GM23338 (cell line): Measurements from ENCODE around the gene ADAM15. TPM values are rescaled to one million over a fixed set of nuclear protein-coding genes. Genes with fewer than 3 reads are reported as not detected.

ENCODE experiments used
- ATAC-seq: fragments of 200-7000 bp; cut with Tn5 transposase; 3 replicates; pipeline ENCODE4 v1.9.1; 2020
- DNase-seq: peaks from one replicate; pipeline ENCODE4 v3.0.0-alpha.2; 2015; ENCODE audit warnings: low spot score
- H2AFZ ChIP-seq: fragments of 200-600 bp; sonication (generic); 2 replicates; pipeline ENCODE4 v1.8.0; 2016; ENCODE audit warnings: antibody characterized with exemption, mild to moderate bottlenecking, moderate library complexity
- H3F3A ChIP-seq: fragments of 200-600 bp; sonication (generic); replicated peaks from 2 replicates; pipeline ENCODE4 v1.8.0; 2017; ENCODE audit warnings: antibody characterized with exemption, mixed run types, low read depth
- H3K27ac ChIP-seq: fragments of 200-600 bp; sonication (generic); 2 replicates; pipeline ENCODE4 v1.6.1; 2016; ENCODE audit warnings: low read depth
- H3K27me3 ChIP-seq: fragments of 200-600 bp; sonication (generic); 2 replicates; pipeline ENCODE4 v1.8.0; 2016; ENCODE audit warnings: mild to moderate bottlenecking, mixed run types, moderate library complexity; ENCODE audit not compliant: insufficient read depth
- H3K36me3 ChIP-seq: fragments of 200-600 bp; sonication (generic); 2 replicates; pipeline ENCODE4 v1.8.0; 2016; ENCODE audit warnings: mild to moderate bottlenecking; ENCODE audit not compliant: insufficient read depth
- H3K4me1 ChIP-seq: fragments of 200-600 bp; sonication (generic); 2 replicates; pipeline ENCODE4 v1.8.0; 2016; ENCODE audit warnings: mild to moderate bottlenecking, moderate library complexity; ENCODE audit not compliant: insufficient read depth
- H3K4me2 ChIP-seq: fragments of 200-600 bp; sonication (generic); 2 replicates; pipeline ENCODE4 v1.7.1; 2017; ENCODE audit warnings: mixed run types
- H3K4me3 ChIP-seq: fragments of 200-600 bp; sonication (generic); 2 replicates; pipeline ENCODE4 v1.6.1; 2016; ENCODE audit warnings: mixed run types
- H3K79me2 ChIP-seq: fragments of 200-600 bp; sonication (generic); replicated peaks from 2 replicates; pipeline ENCODE4 v1.8.0; 2017; ENCODE audit warnings: mild to moderate bottlenecking; ENCODE audit not compliant: insufficient read depth
- H3K9me2 ChIP-seq: fragments of 200-600 bp; sonication (generic); 2 replicates; pipeline ENCODE4 v1.8.0; 2017; ENCODE audit not compliant: insufficient read depth
- H4K20me1 ChIP-seq: fragments of 200-600 bp; sonication (generic); replicated peaks from 2 replicates; pipeline ENCODE4 v1.8.0; 2017; ENCODE audit warnings: mild to moderate bottlenecking; ENCODE audit not compliant: insufficient read depth
- H3K27ac Mint-ChIP-seq: 2 replicates; pipeline ENCODE4 v1.8.0; 2020; ENCODE audit warnings: inconsistent platforms, mild to moderate bottlenecking, moderate library complexity, mixed read lengths
- H3K27me3 Mint-ChIP-seq: 3 replicates; pipeline ENCODE4 v1.8.0; 2022; ENCODE audit warnings: low read depth, mild to moderate bottlenecking, moderate library complexity, mixed read lengths, inconsistent platforms; ENCODE audit not compliant: insufficient read depth, poor library complexity
- H3K36me3 Mint-ChIP-seq: 3 replicates; pipeline ENCODE4 v1.8.0; 2021; ENCODE audit warnings: low read depth, mild to moderate bottlenecking, inconsistent platforms, moderate library complexity, mixed read lengths
- H3K4me1 Mint-ChIP-seq: 3 replicates; pipeline ENCODE4 v1.8.0; 2020; ENCODE audit warnings: mild to moderate bottlenecking, inconsistent platforms, mixed read lengths
- H3K4me3 Mint-ChIP-seq: 3 replicates; pipeline ENCODE4 v1.8.0; 2021; ENCODE audit warnings: moderate library complexity, mild to moderate bottlenecking, inconsistent platforms, mixed read lengths
- H3K9me3 Mint-ChIP-seq: 3 replicates; pipeline ENCODE4 v1.8.0; 2020; ENCODE audit warnings: moderate library complexity, mild to moderate bottlenecking, inconsistent platforms, mixed read lengths
- CREB1 ChIP-seq: fragments of 250-450 bp; sonication (Bioruptor Pico); IDR thresholded peaks from 2 replicates; pipeline ENCODE4 v1.5.0; 2020; ENCODE audit warnings: low read depth, mild to moderate bottlenecking, moderate library complexity
- NANOG ChIP-seq: IDR thresholded peaks from 2 replicates; pipeline ENCODE4 v1.6.1; 2016; ENCODE audit warnings: antibody characterized with exemption, borderline replicate concordance
- POLR2AphosphoS5 ChIP-seq: IDR thresholded peaks from 2 replicates; pipeline ENCODE4 v1.6.1; 2016; ENCODE audit warnings: antibody characterized with exemption, low read depth
- STAT1 ChIP-seq: IDR thresholded peaks from one replicate; pipeline ENCODE4 v1.6.1; 2016; ENCODE audit warnings: antibody characterized with exemption; ENCODE audit not compliant: unreplicated experiment
- ZNF114 ChIP-seq: fragments of 250-450 bp; sonication (Bioruptor Pico); IDR thresholded peaks from 2 replicates; pipeline ENCODE4 v1.5.0; 2020; ENCODE audit warnings: mild to moderate bottlenecking, moderate library complexity
- ZNF331 ChIP-seq: fragments of 250-450 bp; sonication (Bioruptor Pico); IDR thresholded peaks from 2 replicates; pipeline ENCODE4 v1.5.0; 2020; ENCODE audit warnings: low read depth, mild to moderate bottlenecking, moderate library complexity
- ZNF462 ChIP-seq: fragments of 250-450 bp; sonication (Bioruptor Pico); IDR thresholded peaks from 2 replicates; pipeline ENCODE4 v1.5.0; 2020; ENCODE audit warnings: mild to moderate bottlenecking, moderate library complexity
- polyA plus RNA-seq: library from polyadenylated mRNA; unstranded; fragments of >200 nt; fragmentation: Nextera tagmentation; extraction: Ambion mirVana; gene quantifications from 2 replicates; pipeline ENCODE4 v1.2.1, GENCODE V29; 2016
- total RNA-seq: library from RNA; depleted of rRNA; stranded (reverse); fragments of >200 nt; shearing (Covaris generic); gene quantifications from 2 replicates; pipeline ENCODE4 v1.2.3, GENCODE V29; 2014
- TF ChIP-seq, protein P1 (sequence below): IDR thresholded peaks from 2 replicates; pipeline ENCODE4 v1.6.1; 2016; ENCODE audit warnings: antibody characterized with exemption
- TF ChIP-seq, protein P2 (sequence below): IDR thresholded peaks from one replicate; pipeline ENCODE4 v1.6.1; 2018; ENCODE audit warnings: antibody characterized with exemption; ENCODE audit not compliant: unreplicated experiment

Gene ADAM15
- total and polyA plus RNA-seq, 2 experiments from 2014 or later, result 24.2 to 31.1 TPM

GRCh38 chr1:155003766-155004351 is 47.3 kb upstream of the ADAM15 start:
- Histone ChIP-seq H3K9me2 (no peaks in the 10 kb centered on the region), H4K20me1 (no peaks in the 10 kb centered on the region; the same call in 1 of the 2 replicates), H3K4me3 (peak overlapping the region; percentile 96), H3K27me3 (no peaks in the 10 kb centered on the region), H3K36me3 (no peaks in the 10 kb centered on the region), H3F3A (peaks cover 16% of the 10 kb centered on the region), H3K4me2 (peak overlapping the region; percentile 96), H3K79me2 (peaks cover 40% of the 10 kb centered on the region), H3K4me1 (peaks cover 25% of the 10 kb centered on the region), H2AFZ (no peak overlapping the region), H3K27ac (0 out of 2 replicates have a peak overlapping the region, but pooled peaks have one; percentile 66)
- Mint-ChIP-seq H3K36me3 (peaks cover 4% of the 10 kb centered on the region; the same call in 1 of the 3 replicates), H3K27me3 (peaks cover 21% of the 10 kb centered on the region), H3K4me1 (peaks cover 39% of the 10 kb centered on the region), H3K4me3 (peak overlapping the region; percentile 92), H3K27ac (peak overlapping the region; percentile 95), H3K9me3 (no peaks in the 10 kb centered on the region)
- peak; percentile 4 for ATAC-seq
- TF ChIP-seq STAT1, result no peak
- TF ChIP-seq, protein P1, sequence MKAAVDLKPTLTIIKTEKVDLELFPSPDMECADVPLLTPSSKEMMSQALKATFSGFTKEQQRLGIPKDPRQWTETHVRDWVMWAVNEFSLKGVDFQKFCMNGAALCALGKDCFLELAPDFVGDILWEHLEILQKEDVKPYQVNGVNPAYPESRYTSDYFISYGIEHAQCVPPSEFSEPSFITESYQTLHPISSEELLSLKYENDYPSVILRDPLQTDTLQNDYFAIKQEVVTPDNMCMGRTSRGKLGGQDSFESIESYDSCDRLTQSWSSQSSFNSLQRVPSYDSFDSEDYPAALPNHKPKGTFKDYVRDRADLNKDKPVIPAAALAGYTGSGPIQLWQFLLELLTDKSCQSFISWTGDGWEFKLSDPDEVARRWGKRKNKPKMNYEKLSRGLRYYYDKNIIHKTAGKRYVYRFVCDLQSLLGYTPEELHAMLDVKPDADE, result peak; percentile 67; the same call in 1 of the 2 replicates
- TF ChIP-seq, protein P2, sequence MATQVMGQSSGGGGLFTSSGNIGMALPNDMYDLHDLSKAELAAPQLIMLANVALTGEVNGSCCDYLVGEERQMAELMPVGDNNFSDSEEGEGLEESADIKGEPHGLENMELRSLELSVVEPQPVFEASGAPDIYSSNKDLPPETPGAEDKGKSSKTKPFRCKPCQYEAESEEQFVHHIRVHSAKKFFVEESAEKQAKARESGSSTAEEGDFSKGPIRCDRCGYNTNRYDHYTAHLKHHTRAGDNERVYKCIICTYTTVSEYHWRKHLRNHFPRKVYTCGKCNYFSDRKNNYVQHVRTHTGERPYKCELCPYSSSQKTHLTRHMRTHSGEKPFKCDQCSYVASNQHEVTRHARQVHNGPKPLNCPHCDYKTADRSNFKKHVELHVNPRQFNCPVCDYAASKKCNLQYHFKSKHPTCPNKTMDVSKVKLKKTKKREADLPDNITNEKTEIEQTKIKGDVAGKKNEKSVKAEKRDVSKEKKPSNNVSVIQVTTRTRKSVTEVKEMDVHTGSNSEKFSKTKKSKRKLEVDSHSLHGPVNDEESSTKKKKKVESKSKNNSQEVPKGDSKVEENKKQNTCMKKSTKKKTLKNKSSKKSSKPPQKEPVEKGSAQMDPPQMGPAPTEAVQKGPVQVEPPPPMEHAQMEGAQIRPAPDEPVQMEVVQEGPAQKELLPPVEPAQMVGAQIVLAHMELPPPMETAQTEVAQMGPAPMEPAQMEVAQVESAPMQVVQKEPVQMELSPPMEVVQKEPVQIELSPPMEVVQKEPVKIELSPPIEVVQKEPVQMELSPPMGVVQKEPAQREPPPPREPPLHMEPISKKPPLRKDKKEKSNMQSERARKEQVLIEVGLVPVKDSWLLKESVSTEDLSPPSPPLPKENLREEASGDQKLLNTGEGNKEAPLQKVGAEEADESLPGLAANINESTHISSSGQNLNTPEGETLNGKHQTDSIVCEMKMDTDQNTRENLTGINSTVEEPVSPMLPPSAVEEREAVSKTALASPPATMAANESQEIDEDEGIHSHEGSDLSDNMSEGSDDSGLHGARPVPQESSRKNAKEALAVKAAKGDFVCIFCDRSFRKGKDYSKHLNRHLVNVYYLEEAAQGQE, result peak; percentile 2
- peak; percentile 87 for DNase-seq

DNA sequence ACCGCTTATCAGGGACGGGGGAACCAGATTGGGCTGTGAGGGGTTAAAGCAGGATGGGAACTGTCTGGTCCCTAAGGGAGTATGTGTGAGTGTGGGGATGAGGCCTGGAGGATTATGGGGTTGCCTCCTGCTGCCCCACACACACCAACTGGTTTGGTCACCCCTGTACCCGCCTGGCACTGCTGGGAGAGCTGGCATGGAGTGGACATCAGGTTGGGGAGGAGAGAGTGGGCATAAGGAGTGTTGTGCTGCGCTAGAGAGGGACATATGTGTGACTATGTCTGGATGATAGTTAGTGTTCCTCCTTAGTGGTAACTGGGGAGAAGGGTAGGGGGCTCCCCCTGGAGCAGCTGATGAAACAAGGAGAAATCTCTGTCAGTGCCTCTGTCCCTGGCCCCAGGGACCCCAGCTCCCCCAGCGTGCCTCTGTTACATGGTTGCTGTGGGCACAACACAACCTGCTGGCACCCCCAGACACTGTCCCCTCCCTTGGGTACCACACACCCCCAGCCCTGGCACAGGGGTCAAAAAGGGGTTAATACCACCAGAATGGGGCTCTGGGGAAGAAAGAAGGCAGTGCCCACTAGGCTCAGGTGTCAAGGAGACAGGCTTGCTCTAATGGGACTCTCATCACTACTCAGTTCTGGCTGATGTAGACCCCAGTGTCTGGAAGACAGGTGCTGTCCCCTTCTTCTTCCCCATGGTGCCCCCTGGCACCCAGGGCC is 46.6 kb upstream of the ADAM15 start:
- Histone ChIP-seq H3K4me3 (peak overlapping the region; percentile 96), H4K20me1 (peaks cover under 1% of the 10 kb centered on the region; the same call in 1 of the 2 replicates), H3K9me2 (no peaks in the 10 kb centered on the region), H3K36me3 (no peaks in the 10 kb centered on the region), H3K27me3 (no peaks in the 10 kb centered on the region), H3F3A (peaks cover 16% of the 10 kb centered on the region), H3K4me2 (peak overlapping the region; percentile 96), H3K27ac (0 out of 2 replicates have a peak overlapping the region, but pooled peaks have one; percentile 66), H2AFZ (no peak overlapping the region), H3K4me1 (peaks cover 27% of the 10 kb centered on the region), H3K79me2 (peaks cover 40% of the 10 kb centered on the region)
- Mint-ChIP-seq H3K36me3 (peaks cover 4% of the 10 kb centered on the region; the same call in 1 of the 3 replicates), H3K27me3 (peaks cover 20% of the 10 kb centered on the region), H3K4me1 (peaks cover 40% of the 10 kb centered on the region), H3K27ac (peak overlapping the region; percentile 95), H3K9me3 (no peaks in the 10 kb centered on the region), H3K4me3 (peak overlapping the region; percentile 92)
- ATAC-seq (no peak), DNase-seq (no peak)
- TF ChIP-seq POLR2AphosphoS5 (no peak), ZNF331 (CRISPR knock-in tag) (no peak), NANOG (no peak), ZNF462 (CRISPR knock-in tag) (no peak), ZNF114 (CRISPR knock-in tag) (no peak), CREB1 (no peak)
